Mesothelial cell of epicardium (in vitro differentiated cells): ENCODE results near the gene TOR1B. TPM values are rescaled to one million over a fixed set of nuclear protein-coding genes. Genes with fewer than 3 reads are reported as not detected.

Experiments
- DNase-seq, 2 experiments: peaks; one replicate each; pipeline ENCODE4 v3.0.0; 2021; ENCODE audit warnings: low spot score in 2 of 2; ENCODE audit not compliant: unreplicated experiment in 2 of 2
- H3K27ac Mint-ChIP-seq: 2 replicates; pipeline ENCODE4 v1.8.0; 2021; ENCODE audit warnings: mixed read lengths
- H3K27me3 Mint-ChIP-seq: 2 replicates; pipeline ENCODE4 v1.8.0; 2021; ENCODE audit warnings: low read depth, mixed read lengths
- H3K36me3 Mint-ChIP-seq: 2 replicates; pipeline ENCODE4 v1.8.0; 2021; ENCODE audit warnings: mixed read lengths
- H3K4me1 Mint-ChIP-seq: 2 replicates; pipeline ENCODE4 v1.8.0; 2021; ENCODE audit warnings: mixed read lengths
- H3K4me3 Mint-ChIP-seq: 2 replicates; pipeline ENCODE4 v1.8.0; 2021; ENCODE audit warnings: mild to moderate bottlenecking, moderate library complexity, mixed read lengths
- H3K9me3 Mint-ChIP-seq: 2 replicates; pipeline ENCODE4 v1.8.0; 2021; ENCODE audit warnings: mixed read lengths
- CTCF ChIP-seq: fragments of 200-600 bp; sonication (generic); IDR thresholded peaks from one replicate; pipeline ENCODE4 v1.5.0; 2021; ENCODE audit warnings: antibody characterized with exemption; ENCODE audit not compliant: unreplicated experiment
- total RNA-seq: library from RNA; stranded (reverse); gene quantifications from 3 replicates; pipeline ENCODE4 v1.2.1, GENCODE V29; 2021

Gene TOR1B
- total RNA-seq, 1 donor from 2014 or later = 18.0 TPM

GRCh38 chr9:129849901-129850300 is 46.9 kb downstream of the TOR1B start:
- H3K27me3 Mint-ChIP-seq = no peaks in the 10 kb centered on the region
- H3K36me3 Mint-ChIP-seq = peaks cover 18% of the 10 kb centered on the region
- H3K4me1 Mint-ChIP-seq = peaks cover 30% of the 10 kb centered on the region
- H3K9me3 Mint-ChIP-seq = no peaks in the 10 kb centered on the region
- TF ChIP-seq CTCF = no peak
- H3K4me3 Mint-ChIP-seq = no peak overlapping the region
- no peak for DNase-seq
- H3K27ac Mint-ChIP-seq = peak overlapping the region; percentile 51

GRCh38 chr9:129850821-129851550 is 48.0 kb downstream of the TOR1B start:
- TF ChIP-seq CTCF = no peak
- H3K4me3 Mint-ChIP-seq = no peak overlapping the region
- H3K4me1 Mint-ChIP-seq = peaks cover 30% of the 10 kb centered on the region
- no peaks in the 10 kb centered on the region for H3K27me3 Mint-ChIP-seq
- peaks cover 27% of the 10 kb centered on the region for H3K36me3 Mint-ChIP-seq
- no peaks in the 10 kb centered on the region for H3K9me3 Mint-ChIP-seq
- no peak overlapping the region for H3K27ac Mint-ChIP-seq
- no peak for DNase-seq

- peak overlapping the region; percentile 81 for H3K27ac Mint-ChIP-seq
- no peak for DNase-seq
- H3K4me3 Mint-ChIP-seq = no peak overlapping the region
- no peaks in the 10 kb centered on the region for H3K9me3 Mint-ChIP-seq
- no peaks in the 10 kb centered on the region for H3K27me3 Mint-ChIP-seq
- peaks cover 30% of the 10 kb centered on the region for H3K4me1 Mint-ChIP-seq
- H3K36me3 Mint-ChIP-seq = peaks cover 32% of the 10 kb centered on the region
- no peak for TF ChIP-seq CTCF
Observed at GRCh38 chr9:129851821-129852220, 48.8 kb downstream of the TOR1B start.

GRCh38 chr9:129852579-129852978 is 49.6 kb downstream of the TOR1B start:
- Mint-ChIP-seq H3K4me3 (no peak overlapping the region), H3K27ac (peak overlapping the region; percentile 72), H3K4me1 (peaks cover 30% of the 10 kb centered on the region), H3K27me3 (no peaks in the 10 kb centered on the region), H3K36me3 (peaks cover 32% of the 10 kb centered on the region), H3K9me3 (no peaks in the 10 kb centered on the region)
- no peak for DNase-seq
- no peak for TF ChIP-seq CTCF

GRCh38 chr9:129853614-129854013 is 50.6 kb downstream of the TOR1B start:
- Mint-ChIP-seq H3K27me3 (no peaks in the 10 kb centered on the region), H3K4me1 (peaks cover 30% of the 10 kb centered on the region), H3K27ac (no peak overlapping the region), H3K9me3 (no peaks in the 10 kb centered on the region), H3K4me3 (no peak overlapping the region), H3K36me3 (peaks cover 38% of the 10 kb centered on the region)
- no peak for DNase-seq
- no peak for TF ChIP-seq CTCF
